Activated naive CD4-positive, alpha-beta T cell treated with anti-CD3 and anti-CD28 coated beads for 36 hours (primary cell): Measurements from ENCODE around the gene TMEM127. TPM values are rescaled to one million over a fixed set of nuclear protein-coding genes. Genes with fewer than 3 reads are reported as not detected.

ENCODE experiments used
- CTCF ChIA-PET: fragments of 350-600 bp; sonication (Branson Sonifier 250); formaldehyde crosslinking; loops from one replicate; lab custom pipeline; 2021; ENCODE audit warnings: antibody characterized with exemption; lab: Charles Lee
- DNase-seq: peaks from one replicate; pipeline ENCODE4 v3.0.0-alpha.2; 2020
- H3K27ac Mint-ChIP-seq: one replicate; pipeline ENCODE4 v1.8.0; 2021; ENCODE audit warnings: mild to moderate bottlenecking, mixed read lengths
- H3K27me3 Mint-ChIP-seq: one replicate; pipeline ENCODE4 v1.8.0; 2021; ENCODE audit warnings: low read depth, mixed read lengths
- H3K36me3 Mint-ChIP-seq: one replicate; pipeline ENCODE4 v1.8.0; 2021; ENCODE audit warnings: low read depth, mixed read lengths
- H3K4me1 Mint-ChIP-seq: one replicate; pipeline ENCODE4 v1.8.0; 2021; ENCODE audit warnings: low read depth, mixed read lengths
- H3K4me3 Mint-ChIP-seq: one replicate; pipeline ENCODE4 v1.8.0; 2021; ENCODE audit warnings: mild to moderate bottlenecking, moderate library complexity, mixed read lengths
- H3K9me3 Mint-ChIP-seq: one replicate; pipeline ENCODE4 v1.8.0; 2021; ENCODE audit warnings: mixed read lengths
- intact Hi-C: fragments of 100-400 bp; cut with micrococcal nuclease; formaldehyde crosslinking; loops from one replicate; pipeline ENCODE4 v1.15.1; 2023
- total RNA-seq, 2 experiments: library from RNA; stranded (reverse); gene quantifications; one replicate each; pipeline ENCODE4 v1.2.3, GENCODE V29; 2021

TMEM127 gene
- total RNA-seq, 2 experiments from 2014 or later: 12.9 to 16.1 TPM

GRCh38 chr2:96198921-96199320, 66.9 kb downstream of the TMEM127 start:
- no peaks in the 10 kb centered on the region for H3K27me3 Mint-ChIP-seq
- no peak overlapping the region for H3K27ac Mint-ChIP-seq
- intact Hi-C loops: no loop called here

More at GRCh38 chr2:96198921-96199320, 66.9 kb downstream of the TMEM127 start:
- Mint-ChIP-seq H3K9me3 (no peaks in the 10 kb centered on the region), H3K36me3 (peaks cover 22% of the 10 kb centered on the region), H3K4me1 (peaks cover 50% of the 10 kb centered on the region), H3K4me3 (no peak overlapping the region)
- DNase-seq: no peak
- CTCF ChIA-PET: interaction anchor here (2.0 kb wide), 1 partner anchor 56 kb away, joined by 6 read pairs; no protein-coding TSS in a partner anchor

Other genes with a start within 250 kb of the TMEM127 start
- gene GPAT2, start 231.1 kb downstream of the TMEM127 start, total RNA-seq: 10 to 100 TPM; 12.6 to 14.4 TPM
- under 1 TPM; 0.52 TPM for gene ADRA2B, start 149.4 kb downstream of the TMEM127 start, total RNA-seq
- 1 to 10 TPM; 2.5 to 2.6 TPM for gene ASTL, start 127.5 kb downstream of the TMEM127 start, total RNA-seq
- gene DUSP2, start 120.6 kb downstream of the TMEM127 start, total RNA-seq: 100 to 1,000 TPM; 429 to 463 TPM
- gene STARD7, start 57.2 kb downstream of the TMEM127 start, total RNA-seq: 10 to 100 TPM; 84.7 to 87.6 TPM
- 10 to 100 TPM; 59.9 to 62.2 TPM for gene CIAO1, start 228 bp upstream of the TMEM127 start, total RNA-seq
- 100 to 1,000 TPM; 179 to 181 TPM for gene SNRNP200, start 39.5 kb upstream of the TMEM127 start, total RNA-seq
- 10 to 100 TPM; 13.3 to 13.4 TPM for gene ITPRIPL1, start 59.3 kb upstream of the TMEM127 start, total RNA-seq
- 10 to 100 TPM; 78.6 to 79.2 TPM for gene NCAPH, start 69.8 kb upstream of the TMEM127 start, total RNA-seq
- under 1 TPM; 0.48 to 0.57 TPM for gene NEURL3, start 239.4 kb upstream of the TMEM127 start, total RNA-seq